Dermis microvascular lymphatic vessel endothelial cell (primary cell): Measurements from ENCODE around the gene KRTAP3-3. TPM values are rescaled to one million over a fixed set of nuclear protein-coding genes. Genes with fewer than 3 reads are reported as not detected.
"Not testable (repeated sequence)": the region's sequence is repeated elsewhere in the genome, so short reads cannot be mapped to it uniquely, and the experiment has no call there.

Experiments used
- DNase-seq, 2 donors: peaks; one replicate each; pipeline versions ENCODE4 v3.0.0 to v3.0.0-alpha.2; 2010; ENCODE audit warnings: low read depth in 2 of 2
- total RNA-seq: library from RNA; depleted of rRNA; stranded (reverse); fragments of >200 nt; gene quantifications from 2 replicates; pipeline ENCODE4 v1.2.1, GENCODE V29; 2014

The KRTAP3-3 gene
- not detected in 2 replicates for total RNA-seq

DNA sequence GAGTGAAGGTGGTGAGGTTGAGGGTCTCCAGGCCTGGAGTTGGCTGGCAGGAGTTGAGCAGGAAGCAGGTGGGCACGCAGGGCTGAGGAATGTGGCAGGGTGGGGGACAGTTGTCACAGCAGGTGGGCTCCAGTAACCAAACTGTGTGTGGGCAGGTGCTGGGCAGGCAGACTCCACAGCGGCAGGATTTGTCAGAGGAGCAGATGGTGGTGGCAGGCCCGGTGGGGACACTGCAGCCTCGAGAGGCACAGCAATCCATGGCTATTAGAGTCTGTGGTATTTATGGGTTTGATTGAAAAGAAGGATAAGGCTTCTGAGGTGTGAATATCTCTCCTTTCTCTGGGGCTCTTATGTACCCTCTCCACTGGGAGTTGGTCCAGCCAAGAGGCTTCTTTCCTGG lies at the start of gene KRTAP3-3:
Gene KRTAP3-3, minus strand, starts transcription at position 326 of the 400 bp plus-strand sequence. Its CDS starts 67 bp downstream, at position 259.
- no peak for DNase-seq

DNA sequence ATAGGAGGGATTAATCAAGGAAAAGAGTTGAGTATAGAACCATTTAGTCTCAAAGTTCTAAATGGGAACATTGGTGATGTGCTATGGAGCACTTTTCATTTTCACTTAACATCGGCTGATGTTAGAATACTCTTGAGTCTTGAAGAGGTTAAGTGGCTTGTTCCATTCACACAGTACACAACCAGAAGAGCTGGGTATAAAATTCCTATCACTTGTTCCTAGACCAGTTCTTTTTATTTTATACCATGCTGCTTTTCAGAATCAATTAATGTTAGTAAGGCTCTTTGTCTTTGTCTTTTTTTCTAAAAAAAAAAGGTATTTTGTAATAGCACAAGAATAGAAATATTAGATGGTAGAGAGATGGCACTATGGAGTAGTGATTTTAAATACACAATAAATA lies 49.0 kb upstream of the KRTAP3-3 start:
- no peak for DNase-seq

DNA sequence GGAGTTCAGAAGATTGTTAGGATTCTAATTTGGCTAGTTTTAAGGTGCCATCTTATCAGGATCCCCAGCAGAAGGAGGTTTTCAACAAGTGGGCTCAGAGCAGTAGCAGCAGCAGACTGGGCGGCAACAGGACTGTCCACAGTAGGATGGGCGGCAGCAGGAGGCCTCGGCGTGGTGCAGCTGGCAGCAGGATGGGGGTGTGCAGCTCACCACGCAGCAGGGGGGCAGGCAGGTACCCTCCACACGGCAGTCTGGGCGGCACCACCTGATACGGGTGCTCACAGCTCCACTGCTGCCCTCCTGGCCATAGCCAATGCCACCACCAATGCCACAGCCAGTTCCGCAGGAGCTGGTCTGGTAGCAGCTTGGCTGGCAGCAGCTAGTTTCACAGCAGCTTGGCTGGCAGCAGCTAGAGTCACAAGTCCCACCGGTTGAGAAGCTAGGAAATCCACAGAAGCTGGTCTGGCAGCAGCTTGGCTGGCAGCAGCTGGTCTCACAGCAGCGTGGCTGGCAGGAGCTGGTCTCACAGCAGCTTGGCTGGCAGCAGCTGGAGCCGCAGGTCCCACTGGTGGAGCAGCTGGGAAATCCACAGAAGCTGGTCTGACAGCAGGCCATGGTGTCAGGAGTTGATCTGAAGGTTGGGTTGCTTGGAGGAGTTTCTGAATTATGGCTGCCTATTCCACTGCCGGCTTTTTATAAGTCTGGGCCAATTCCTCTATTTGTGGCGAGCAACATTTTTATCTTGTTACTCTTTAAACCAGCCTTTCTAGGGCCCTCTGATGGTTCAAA lies 47.0 kb upstream of the KRTAP3-3 start, which contains the start of gene KRTAP1-1:
Gene KRTAP1-1, minus strand, starts transcription at position 668 of the 789 bp plus-strand sequence. Its CDS starts 53 bp downstream, at position 615.
- not testable (repeated sequence) for DNase-seq

DNA sequence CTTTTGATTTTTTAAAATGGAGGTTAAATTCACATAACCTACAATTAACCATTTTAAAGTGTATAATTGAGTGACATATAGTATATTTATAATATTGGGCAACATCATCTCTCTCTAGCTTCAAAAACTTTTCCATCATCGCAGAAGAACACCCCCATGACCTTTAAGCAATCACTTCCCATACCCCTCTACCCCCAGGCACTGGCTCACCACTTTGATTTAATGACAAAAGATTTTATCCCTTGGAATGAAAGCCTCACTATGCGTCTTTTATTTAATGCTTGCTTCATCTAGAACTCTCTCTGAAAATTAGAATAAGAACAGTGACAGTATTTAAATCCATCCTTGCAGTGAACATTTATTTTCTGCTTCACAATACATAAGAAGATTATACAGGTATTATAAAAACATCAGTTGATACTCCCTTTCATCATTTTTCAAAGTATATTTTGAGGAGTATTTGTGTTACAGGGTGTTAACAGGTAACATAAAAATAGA lies 43.9 kb upstream of the KRTAP3-3 start:
- DNase-seq: no peak

DNA sequence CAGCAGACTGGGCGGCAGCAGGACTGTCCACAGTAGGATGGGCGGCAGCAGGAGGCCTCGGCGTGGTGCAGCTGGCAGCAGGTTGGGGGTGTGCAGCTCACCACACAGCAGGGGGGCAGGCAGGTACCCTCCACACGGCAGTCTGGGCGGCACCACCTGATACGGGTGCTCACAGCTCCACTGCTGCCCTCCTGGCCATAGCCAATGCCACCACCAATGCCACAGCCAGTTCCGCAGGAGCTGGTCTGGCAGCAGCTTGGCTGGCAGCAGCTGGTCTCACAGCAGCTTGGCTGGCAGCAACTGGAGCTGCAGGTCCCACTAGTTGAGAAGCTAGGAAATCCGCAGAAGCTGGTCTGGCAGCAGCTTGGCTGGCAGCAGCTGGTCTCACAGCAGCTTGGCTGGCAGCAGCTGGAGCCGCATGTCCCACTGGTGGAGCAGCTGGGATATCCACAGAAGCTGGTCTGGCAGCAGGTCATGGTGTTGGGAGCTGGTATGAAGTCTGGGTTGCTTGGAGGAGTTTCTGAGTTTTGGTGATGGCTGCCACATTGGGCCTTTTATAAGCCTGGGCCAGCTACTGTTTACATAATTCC lies 40.5 kb upstream of the KRTAP3-3 start, which contains the start of gene KRTAP1-3:
Gene KRTAP1-3, minus strand, starts transcription at position 529 of the 590 bp plus-strand sequence. Its CDS starts 53 bp downstream, at position 476.
- not testable (repeated sequence) for DNase-seq

DNA sequence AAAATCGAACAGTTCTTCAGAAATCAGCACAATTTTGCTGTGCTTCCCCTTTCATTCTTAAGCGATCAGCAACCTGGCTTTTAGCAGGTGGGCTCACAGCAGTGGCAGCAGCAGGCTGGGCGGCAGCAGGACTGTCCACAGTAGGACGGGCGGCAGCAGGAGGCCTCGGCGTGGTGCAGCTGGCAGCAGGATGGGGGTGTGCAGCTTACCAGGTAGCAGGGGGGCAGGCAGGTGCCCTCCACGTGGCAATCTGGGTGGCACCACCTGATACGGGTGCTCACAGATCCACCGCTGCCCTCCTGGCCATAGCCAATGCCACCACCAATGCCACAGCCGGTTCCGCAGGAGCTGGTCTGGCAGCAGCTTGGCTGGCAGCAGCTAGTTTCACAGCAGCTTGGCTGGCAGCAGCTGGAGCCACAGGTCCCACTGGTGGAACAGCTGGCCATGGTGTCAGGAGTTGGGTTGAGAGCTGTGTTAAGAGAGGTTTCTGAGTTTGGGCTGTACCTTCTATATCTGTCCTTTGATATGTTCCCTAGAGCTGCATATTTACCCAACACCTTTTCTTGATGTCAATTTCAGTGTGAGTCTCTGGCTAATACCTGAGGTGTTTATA lies 35.8 kb upstream of the KRTAP3-3 start, which contains the start of gene KRTAP1-4:
Gene KRTAP1-4, minus strand, starts transcription at position 563 of the 613 bp plus-strand sequence. Its CDS starts 117 bp downstream, at position 446.
- no peak for DNase-seq

DNA sequence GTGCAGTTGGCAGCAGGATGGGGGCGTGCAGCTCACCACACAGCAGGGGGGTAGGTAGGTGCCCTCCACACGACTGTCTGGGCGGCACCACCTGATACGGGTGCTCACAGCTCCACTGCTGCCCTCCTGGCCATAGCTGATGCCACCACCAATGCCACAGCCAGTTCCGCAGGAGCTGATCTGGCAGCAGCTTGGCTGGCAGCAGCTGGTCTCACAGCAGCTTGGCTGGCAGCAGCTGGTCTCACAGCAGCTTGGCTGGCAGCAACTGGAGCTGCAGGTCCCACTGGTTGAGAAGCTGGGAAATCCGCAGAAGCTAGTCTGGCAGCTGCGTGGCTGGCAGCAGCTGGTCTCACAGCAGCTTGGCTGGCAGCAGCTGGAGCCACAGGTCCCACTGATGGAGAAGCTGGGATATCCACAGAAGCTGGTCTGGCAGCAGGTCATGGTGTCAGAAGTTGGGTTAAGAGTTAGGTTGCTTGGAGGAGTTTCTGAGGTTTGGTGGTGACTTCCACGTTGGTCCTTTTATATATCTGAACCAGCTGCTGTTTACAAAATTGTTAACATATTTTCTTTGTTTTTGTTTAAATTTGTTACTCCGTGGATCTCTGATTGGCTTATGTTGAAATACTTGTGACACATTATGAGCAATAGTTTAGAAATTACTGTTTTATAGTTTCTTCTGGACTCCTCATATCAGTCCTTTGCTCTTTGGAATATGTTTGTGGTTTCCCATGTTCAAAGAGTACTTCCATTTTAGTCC lies 32.9 kb upstream of the KRTAP3-3 start, which contains the start of gene KRTAP1-5:
Gene KRTAP1-5, minus strand, starts transcription at position 494 of the 757 bp plus-strand sequence. Its CDS starts 53 bp downstream, at position 441.
- DNase-seq: no peak

DNA sequence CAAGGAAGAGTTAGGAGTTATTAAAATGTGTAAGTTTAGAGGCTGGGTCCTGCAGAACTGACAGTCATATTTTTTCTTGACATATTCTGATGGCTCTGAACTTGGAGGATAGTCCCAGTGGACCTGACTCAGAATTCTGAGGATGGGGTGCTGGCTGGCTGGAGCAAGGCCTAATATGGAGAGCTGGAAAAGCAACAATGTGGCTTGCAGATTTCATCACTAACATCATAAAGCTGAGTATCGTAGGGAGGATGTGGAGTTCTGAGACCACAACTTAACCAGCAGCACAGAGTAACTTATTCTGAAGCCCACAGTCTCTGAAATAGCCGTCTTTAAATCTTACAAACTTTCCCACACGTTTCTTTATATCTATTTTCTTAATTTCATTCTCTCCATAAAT lies 30.7 kb upstream of the KRTAP3-3 start:
- DNase-seq: no peak

DNA sequence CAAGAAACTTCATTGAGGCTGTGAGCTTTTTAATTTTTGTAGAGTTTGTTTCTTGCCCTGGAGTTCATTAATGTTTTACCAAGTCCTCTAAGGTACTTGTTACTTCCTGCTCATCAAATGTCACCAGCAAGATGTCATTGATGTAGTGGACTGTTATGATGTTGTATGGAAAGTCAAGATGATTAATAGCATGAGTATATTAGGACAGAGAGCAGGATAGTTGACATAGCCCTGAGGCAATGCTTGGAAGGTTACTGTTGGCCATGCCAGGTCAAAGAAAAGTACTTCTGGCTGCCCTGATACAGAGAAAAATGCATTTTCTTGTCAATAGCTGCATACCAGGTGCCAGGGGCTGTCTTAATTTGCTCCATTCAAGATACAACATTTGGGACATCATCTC lies 26.4 kb upstream of the KRTAP3-3 start:
- DNase-seq: no peak

DNA sequence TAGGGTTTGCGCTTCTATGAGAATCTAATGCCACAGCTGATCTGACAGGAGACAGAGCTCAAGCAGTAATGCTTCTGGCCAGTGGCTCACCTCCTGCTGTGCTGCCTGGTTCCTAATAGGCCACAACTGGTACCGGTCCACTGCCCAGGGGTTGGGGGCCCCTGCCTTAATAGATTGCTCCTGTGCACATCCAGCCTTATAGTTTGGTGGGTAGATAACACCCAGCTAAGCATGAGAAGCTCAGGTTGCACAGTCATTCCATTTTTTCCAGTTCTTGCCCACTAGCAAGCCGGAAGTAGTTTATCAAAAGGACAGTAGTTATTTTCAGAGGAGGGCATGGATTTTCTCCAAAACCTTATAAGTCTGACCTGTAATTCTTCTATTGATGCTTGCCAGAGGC lies 25.5 kb upstream of the KRTAP3-3 start:
- no peak for DNase-seq

DNA sequence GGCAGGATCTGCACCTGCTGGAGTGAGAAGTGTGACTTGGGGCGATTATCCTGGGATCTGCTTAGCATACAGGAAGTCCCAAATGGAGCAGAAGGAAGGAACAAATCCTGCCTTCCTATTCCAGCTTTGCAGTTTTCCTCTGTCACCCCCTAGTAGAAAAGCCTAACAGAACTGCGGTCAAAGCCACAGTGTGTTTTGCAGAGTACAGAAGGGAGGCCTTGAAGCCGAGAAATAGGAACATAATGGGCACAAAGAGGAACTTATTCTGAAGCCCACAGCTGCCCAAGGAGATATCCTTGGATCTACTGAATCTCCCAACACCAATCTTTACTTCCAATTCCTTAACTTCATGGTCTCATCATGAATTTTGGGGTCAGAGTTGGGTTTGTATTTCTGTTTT lies 24.6 kb upstream of the KRTAP3-3 start:
- DNase-seq: no peak

DNA sequence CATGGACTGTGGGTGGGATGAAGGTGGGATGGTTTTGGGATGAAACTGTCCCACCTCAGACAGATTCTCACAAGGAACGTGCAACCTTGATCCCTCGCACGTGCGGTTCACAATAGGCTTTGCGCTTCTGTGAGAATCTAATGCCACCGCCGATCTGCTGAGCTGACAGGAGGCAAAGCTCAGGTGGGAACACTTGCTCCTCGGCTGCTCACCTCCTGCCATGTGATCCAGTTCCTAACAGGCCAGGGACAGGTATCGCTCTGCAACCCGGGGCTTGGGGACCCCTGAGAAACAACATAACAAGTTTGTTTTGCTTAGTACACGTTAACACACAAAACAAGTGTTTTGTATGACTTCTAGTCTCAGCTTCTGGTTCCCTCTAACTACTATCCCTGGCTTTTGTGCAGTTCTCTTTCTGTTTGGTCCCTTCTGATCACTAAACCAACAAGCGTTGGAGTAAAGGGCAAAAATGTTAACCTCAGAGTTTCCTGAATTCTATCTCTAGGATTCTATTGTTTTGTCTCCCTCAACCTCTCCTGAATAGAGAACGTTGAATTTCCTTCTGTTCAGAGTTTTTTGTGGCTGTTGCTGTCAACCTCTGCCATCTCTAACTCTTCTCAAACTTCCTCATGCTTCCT lies 22.7 kb upstream of the KRTAP3-3 start:
- DNase-seq: no peak

DNA sequence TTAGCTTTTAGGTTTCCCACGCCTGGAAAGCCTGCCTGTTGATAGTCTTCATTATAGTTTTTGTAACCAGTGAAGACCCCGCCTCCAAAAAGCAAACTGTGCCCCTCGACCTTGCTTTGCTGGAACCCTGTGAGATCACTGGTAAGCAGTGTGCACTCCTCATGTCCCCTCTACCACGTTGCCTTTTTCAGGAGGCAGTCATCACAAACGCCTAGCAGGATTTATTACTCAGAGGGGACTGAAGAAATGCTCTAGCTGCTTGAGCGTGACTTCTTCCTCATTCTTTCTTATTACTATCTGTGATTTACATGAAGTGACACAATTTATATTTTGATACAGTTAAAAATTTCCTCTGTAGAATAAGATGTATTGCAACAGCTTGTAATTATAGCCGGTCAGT lies 21.5 kb upstream of the KRTAP3-3 start:
- DNase-seq: no peak

DNA sequence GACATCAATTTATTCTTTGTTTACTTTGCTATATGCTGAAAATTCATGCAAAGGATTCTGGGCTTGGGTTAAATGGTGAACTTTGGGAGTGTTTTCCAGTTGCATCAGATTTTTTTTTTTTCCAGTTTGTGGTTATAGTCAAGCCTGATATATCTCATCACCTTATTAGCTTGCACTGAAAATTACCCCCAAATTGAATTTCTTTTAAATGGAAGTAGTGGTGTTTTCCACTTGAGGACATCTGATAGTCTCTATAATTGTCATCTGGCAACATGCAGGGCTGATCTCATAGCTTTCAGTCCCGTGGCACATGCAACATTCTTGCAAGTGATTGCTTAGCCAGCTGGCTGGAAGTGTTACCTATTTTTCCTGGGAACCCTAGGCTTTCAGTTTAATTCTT lies 19.6 kb upstream of the KRTAP3-3 start:
- DNase-seq: no peak

DNA sequence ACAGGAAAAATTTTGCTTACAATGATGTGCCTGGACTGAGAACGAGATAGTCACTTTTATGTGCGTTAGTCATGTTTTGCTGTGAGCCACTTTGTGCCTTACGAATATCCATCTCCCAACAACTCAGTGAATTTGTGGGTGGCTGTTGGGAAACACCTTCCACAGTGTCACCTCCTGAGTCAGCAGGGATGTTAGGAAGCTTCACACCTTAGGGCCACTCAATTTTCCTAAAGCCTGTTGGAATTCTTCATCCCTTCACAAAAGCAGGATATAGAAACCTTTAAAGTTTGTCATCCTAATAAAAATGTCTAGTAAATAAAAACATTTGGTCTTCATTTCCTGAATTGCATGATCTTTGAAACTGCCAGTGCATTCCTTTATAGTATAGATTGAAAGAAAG lies 19.2 kb upstream of the KRTAP3-3 start:
- DNase-seq: no peak

DNA sequence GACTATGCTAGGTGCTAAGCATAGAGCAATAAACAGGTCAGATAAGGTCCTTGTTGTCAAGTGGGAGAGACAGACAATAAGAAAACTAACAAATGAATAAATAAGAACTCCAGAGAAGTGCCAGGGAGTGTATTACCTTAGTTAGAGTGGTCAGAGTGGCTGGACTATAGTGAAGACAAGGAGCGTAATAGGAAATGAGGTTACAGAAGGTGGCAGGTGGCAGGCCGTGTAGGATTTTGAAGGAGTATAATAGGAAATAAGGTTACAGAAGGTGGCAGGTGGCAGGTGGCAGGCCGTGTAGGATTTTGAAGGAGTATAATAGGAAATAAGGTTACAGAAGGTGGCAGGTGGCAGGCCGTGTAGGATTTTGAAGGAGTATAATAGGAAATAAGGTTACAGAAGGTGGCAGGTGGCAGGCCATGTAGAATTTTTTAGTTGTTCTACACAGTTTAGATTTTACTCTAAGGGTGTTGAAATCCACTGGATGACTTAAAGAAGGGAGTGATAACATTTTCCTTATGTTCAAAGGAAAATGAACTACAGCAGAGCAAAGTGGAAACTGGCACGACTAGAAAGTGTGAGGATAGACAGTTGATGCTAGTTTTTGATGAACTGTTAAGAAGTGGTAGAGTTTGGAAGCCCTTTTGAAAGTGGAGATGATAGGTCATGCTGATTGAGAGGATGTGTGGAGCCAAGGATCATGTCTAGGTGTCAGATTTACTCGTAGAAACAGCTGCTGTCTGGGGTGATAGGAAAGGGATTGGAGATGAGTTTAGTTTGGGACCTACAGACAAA lies 18.6 kb upstream of the KRTAP3-3 start:
- no peak for DNase-seq

DNA sequence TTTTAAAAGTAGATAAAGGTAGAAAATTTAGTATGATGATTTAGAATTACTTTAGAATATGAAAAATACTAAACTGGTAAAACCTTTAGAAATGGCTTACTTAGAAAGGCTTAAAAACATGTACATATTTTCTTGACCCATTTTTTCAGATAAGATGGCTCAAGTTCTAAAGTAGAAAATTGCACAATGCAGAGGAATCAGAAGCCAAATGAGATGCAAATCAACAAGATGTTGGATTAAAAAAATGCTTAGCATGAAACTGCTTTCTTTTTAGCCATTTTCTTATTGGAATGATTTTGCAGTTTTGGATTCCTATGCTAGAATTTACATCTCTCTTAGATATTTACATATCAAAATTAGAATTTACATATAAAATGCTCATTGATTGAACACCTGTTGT lies 16.5 kb upstream of the KRTAP3-3 start:
- DNase-seq: no peak

DNA sequence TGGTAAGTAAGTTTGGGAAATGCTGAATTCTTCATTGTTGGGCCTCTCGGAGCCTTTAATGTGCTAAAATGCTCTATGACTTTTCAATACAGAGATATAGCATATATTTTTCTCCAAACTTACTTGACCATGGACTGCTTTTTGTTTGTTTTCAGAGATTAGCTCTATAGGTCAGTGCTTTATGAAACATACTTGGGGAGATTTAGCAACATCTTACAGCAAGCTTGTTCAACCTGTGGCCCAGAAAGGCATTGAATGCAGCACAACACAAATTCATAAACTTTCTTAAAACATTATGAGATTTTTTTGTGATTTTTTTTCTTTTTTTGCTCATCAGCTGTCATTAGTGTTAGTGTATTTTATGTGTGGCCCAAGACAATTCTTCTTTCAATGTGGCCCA lies 16.0 kb upstream of the KRTAP3-3 start:
- DNase-seq: no peak

DNA sequence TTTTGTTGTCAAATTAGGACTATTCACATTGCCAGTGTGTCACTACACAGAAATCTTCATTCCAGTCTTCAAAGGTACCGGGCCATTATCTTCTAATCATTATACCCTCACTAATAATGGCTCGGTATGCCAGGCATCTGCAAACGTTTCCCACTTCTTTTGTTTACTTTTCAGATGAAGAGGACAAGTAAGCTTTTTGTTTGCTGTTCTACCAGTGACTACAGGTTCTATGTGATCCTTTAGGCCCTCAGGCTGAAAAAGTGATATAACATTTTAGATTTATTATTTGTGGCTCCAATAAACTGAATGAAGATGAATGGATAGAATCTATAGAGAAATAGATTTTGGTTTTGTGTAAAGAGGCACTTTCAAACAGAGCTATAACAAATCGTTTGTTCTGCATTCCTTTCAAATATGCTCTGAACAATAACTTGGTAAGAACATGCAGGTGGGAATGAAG lies 15.4 kb upstream of the KRTAP3-3 start:
- DNase-seq: no peak

DNA sequence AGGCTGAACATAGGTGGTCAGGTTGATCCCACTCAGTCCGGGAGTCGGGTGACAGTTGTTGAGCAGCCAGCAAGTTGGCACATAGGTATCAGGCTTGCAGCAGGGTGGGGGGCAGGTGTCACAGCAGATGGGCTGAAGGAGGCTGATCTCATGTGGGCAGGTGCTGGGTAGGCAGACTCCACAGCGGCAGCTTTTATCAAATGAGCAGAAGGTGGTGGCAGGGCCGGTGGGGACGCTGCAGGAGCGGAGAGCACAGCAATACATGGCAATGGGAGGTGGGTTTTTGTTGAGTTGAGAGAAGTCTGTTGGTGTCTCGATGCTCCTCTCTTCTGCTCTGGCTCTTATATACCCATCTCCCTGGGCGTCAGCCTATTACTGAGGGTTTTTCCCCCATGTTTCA lies 14.8 kb upstream of the KRTAP3-3 start, which contains the start of gene KRTAP3-1:
Gene KRTAP3-1, minus strand, starts transcription at position 318 of the 400 bp plus-strand sequence. Its CDS starts 54 bp downstream, at position 264.
- DNase-seq: no peak
